Lower leg skin (tissue), 4 donors: ENCODE data around the gene KLK5. TPM values are rescaled to one million over a fixed set of nuclear protein-coding genes. Genes with fewer than 3 reads are reported as not detected.

Experiments used
- DNase-seq, 2 donors: peaks; one replicate each; pipeline ENCODE4 v3.0.0-alpha.2; 2019; ENCODE audit warnings: low spot score in 2 of 2
- H3K4me3 ChIP-seq: fragments of 200-600 bp; sonication (generic); 2 replicates; pipeline ENCODE4 v1.5.1; 2017; ENCODE audit warnings: mild to moderate bottlenecking, low read depth; ENCODE audit not compliant: poor library complexity, severe bottlenecking
- POLR2A ChIP-seq, 2 donors: fragments of 450-650 bp; IDR thresholded peaks; one replicate each; pipeline ENCODE4 v1.6.1; 2016 to 2017; ENCODE audit warnings: antibody characterized with exemption in 2 of 2, mild to moderate bottlenecking in 1 of 2, moderate library complexity in 1 of 2
- WGBS, 2 donors: methylation state at CpG; one replicate each; pipeline ENCODE4 v1.1.5; 2018; 5-methylcytosine and 5-hydroxymethylcytosine counted together
- intact Hi-C: fragments of 100-400 bp; cut with DNase I; formaldehyde crosslinking; loops from one replicate; pipeline ENCODE4 v1.15.0; 2023; ENCODE audit warnings: low total_unique reads
- total RNA-seq, 4 donors: library from RNA; depleted of rRNA; stranded (reverse); fragments of >200 nt; gene quantifications; one replicate each; pipeline ENCODE4 v1.1.0, GENCODE V29; 2016
- TF ChIP-seq, protein P1 (sequence below), 3 donors: fragments of 450-650 bp; IDR thresholded peaks; one replicate each; pipeline ENCODE4 v1.5.1; 2016; ENCODE audit warnings: antibody characterized with exemption in 3 of 3, mild to moderate bottlenecking in 3 of 3, moderate library complexity in 2 of 3

KLK5 gene
- total RNA-seq, 4 donors from 2014 or later: 179 to 310 (median 271) TPM

DNA sequence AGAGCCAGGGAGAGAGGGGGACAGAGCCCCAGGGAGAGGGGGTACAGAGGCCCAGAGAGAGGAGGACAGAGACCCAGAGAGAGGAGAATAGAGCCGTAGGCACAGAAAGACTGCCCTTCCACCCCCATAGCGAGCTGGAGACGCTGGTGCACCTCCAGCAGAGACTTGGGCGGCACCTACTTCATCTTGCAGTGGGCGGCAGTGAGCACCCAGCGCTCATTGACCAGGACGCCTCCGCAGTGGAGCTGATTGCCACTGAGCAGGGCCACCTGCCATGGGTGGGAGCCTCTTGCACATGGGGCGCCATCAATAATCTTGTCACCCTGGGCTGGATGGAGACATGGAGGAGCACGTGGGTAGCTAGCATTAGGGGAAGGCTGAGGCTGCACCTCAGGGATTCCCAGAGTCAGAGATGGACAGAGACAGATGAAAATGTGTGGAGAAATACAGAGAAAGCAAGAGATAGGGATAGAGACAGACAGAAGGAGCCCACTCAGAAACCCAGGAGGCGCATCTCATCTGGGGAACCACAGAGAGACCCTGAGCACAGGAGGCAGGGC lies 28.8 kb upstream of the KLK5 start:
- whole genome bisulfite sequencing, 2 donors: 57 to 64% methylated on average over 7 to 11 of the region's 11 CpGs
- no peak for DNase-seq
- no peak for TF ChIP-seq POLR2A (IDR thresholded peaks at IDR 0.05)
- TF ChIP-seq, protein P1, sequence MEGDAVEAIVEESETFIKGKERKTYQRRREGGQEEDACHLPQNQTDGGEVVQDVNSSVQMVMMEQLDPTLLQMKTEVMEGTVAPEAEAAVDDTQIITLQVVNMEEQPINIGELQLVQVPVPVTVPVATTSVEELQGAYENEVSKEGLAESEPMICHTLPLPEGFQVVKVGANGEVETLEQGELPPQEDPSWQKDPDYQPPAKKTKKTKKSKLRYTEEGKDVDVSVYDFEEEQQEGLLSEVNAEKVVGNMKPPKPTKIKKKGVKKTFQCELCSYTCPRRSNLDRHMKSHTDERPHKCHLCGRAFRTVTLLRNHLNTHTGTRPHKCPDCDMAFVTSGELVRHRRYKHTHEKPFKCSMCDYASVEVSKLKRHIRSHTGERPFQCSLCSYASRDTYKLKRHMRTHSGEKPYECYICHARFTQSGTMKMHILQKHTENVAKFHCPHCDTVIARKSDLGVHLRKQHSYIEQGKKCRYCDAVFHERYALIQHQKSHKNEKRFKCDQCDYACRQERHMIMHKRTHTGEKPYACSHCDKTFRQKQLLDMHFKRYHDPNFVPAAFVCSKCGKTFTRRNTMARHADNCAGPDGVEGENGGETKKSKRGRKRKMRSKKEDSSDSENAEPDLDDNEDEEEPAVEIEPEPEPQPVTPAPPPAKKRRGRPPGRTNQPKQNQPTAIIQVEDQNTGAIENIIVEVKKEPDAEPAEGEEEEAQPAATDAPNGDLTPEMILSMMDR (IDR thresholded peaks at IDR 0.05): no peak
- intact Hi-C loops: no loop called here
- H3K4me3 ChIP-seq: no peak overlapping the region

DNA sequence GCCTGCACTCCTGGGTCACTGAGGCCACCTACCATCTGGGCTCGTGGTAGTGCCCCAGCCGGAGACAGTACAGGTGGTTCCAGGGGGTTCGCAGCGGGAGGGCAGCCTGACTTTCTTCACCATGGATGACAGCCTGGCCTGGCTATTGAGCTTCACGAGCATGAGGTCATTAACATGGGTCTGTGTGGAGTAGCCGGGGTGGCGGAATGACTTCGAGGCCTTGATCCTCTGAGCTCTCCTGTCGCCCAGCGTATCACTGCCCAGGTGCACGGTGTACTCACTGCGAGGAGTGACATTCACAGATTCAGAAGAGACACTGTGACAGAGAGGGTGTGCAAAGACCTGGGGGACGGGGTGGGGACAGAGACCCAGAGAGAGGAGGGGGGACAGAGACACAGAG lies 27.4 kb upstream of the KLK5 start:
- H3K4me3 ChIP-seq: no peak overlapping the region
- TF ChIP-seq, protein P1 (IDR thresholded peaks at IDR 0.05): no peak
- TF ChIP-seq POLR2A (IDR thresholded peaks at IDR 0.05): no peak
- WGBS, 2 donors: 64 to 83% methylated on average over 9 to 13 of the region's 13 CpGs
- intact Hi-C loops: no loop called here
- DNase-seq: no peak

DNA sequence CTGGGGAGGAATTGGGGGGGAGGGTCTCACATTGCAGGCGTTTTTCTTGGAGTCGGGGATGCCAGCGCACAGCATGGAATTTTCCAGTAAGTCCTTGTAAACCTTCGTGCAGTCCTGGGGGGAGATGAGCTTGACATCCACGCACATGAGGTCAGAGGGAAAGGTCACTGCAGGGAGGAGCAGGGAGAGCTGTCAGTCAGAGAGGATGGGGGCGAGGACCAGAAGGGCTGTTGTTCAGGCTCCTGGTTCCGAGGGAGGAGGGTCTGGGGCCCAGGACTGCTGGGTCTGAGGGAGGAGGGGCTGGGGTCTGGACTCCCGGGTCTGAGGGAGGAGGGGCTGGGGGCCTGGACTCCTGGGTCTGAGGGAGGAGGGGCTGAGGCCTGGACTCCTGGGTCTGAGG lies 26.9 kb upstream of the KLK5 start:
- WGBS, 2 donors: 44 to 47% methylated on average over 8 of the region's 8 CpGs
- intact Hi-C loops: no loop called here
- TF ChIP-seq POLR2A (IDR thresholded peaks at IDR 0.05): no peak
- TF ChIP-seq, protein P1 (IDR thresholded peaks at IDR 0.05): no peak
- H3K4me3 ChIP-seq: no peak overlapping the region
- DNase-seq: no peak

DNA sequence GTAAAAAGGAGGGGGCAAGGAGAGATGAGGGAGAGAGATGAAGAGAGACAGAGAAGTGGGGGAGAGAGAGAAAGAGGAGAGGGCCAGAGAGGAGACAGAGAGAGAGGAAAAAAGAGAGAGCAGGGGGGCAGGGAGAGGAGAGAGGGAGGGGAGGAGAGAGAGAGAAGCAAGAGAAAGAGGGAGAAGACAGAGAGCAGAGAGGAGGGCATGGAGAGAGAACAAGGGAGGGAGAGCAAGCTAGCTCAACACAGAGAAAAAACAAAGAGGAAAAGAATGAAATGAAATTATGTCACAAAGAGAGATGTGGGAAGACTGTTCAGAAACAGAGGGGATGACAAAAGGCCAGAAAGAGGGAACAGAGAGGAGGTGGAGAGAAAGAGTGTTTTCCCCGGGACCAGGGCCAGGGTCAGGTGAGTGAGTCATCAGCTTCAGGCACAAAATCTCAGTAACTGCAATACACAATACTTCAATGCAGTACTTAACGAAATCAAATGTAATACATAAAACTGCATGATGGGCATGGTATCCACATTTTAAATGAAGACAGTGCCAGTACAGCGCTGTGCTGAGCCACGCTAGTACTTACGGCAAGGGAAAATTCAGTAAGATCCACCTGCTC lies 26.0 kb upstream of the KLK5 start:
- intact Hi-C loops: no loop called here
- no peak for DNase-seq
- TF ChIP-seq, protein P1 (IDR thresholded peaks at IDR 0.05): no peak
- TF ChIP-seq POLR2A (IDR thresholded peaks at IDR 0.05): no peak
- whole genome bisulfite sequencing, 2 donors: 43 to 55% methylated on average over 5 of the region's 5 CpGs
- no peak overlapping the region for H3K4me3 ChIP-seq

DNA sequence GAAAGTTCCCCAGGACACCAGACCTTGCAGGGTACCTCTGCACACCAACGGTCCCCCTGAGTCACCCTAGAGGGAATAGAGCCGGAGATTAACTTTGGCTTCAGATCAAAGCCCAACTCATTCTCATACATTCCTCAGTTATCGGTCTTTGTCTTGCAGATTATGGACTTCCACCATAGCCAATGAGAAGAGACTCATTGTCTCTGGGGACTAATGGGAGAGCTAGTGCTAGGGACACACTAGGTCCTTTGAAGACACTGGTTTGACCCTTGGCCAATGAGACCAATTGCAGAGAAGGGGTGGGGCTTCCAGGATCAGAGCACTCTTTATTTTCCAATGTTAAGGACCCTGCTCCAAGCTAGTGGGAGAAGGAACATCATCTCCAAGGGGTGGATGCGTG lies 24.8 kb upstream of the KLK5 start:
- TF ChIP-seq, protein P1 (IDR thresholded peaks at IDR 0.05): no peak
- TF ChIP-seq POLR2A (IDR thresholded peaks at IDR 0.05): no peak
- DNase-seq: no peak
- intact Hi-C loops: no loop called here
- no peak overlapping the region for H3K4me3 ChIP-seq
- 70 to 74% methylated on average over 4 of the region's 4 CpGs for WGBS, 2 donors

DNA sequence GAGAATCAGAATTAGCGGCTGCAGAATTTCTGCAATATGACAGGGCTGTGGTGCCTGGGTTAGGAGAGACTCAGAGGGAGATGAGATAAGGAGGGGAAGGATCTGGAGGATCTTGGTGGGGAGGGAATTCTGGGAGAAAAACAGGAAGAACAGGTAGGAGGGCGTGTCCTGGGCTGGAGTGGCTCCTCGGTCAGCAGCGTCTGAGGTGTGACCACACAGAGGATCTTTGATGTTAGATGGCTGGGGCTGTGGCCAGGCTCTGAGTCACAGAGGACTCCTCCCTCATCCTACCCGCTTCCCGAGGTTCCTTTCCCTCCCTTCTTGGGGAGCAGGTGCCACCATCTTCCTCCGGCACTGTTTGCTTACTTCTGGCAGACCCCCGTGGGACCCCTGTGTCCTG lies 22.9 kb upstream of the KLK5 start:
- 14 to 15% methylated on average over 8 of the region's 8 CpGs for WGBS, 2 donors
- intact Hi-C loops: no loop called here
- DNase-seq: no peak
- no peak overlapping the region for H3K4me3 ChIP-seq
- TF ChIP-seq, protein P1 (IDR thresholded peaks at IDR 0.05): no peak
- no peak for TF ChIP-seq POLR2A (IDR thresholded peaks at IDR 0.05)
